ENCODE measurements around the gene PYY. TPM values are rescaled to one million over a fixed set of nuclear protein-coding genes. Genes with fewer than 3 reads are reported as not detected.

Gene PYY
- total RNA-seq, 4 donors from 2014 or later: not detected

DNA sequence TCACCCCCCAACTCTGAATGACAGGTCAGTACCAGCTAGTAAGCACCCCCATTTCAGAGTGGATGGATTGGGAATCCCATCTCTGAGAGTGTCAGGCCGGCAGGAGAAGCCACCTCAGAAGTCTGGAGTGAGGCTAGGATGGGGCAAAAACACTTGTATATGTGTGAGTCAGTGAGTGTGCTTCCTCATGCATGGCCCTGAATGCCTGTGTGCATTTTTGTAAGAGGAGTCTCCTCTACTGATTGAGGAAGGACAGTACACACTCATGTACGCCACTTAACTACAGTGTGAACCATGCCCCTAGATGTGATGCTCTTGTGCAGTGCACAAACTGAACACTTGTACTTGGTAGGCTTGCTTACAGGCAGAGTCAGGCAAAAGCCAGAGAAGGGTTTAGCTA lies 28.4 kb upstream of the PYY start:
- TF ChIP-seq, protein P1, sequence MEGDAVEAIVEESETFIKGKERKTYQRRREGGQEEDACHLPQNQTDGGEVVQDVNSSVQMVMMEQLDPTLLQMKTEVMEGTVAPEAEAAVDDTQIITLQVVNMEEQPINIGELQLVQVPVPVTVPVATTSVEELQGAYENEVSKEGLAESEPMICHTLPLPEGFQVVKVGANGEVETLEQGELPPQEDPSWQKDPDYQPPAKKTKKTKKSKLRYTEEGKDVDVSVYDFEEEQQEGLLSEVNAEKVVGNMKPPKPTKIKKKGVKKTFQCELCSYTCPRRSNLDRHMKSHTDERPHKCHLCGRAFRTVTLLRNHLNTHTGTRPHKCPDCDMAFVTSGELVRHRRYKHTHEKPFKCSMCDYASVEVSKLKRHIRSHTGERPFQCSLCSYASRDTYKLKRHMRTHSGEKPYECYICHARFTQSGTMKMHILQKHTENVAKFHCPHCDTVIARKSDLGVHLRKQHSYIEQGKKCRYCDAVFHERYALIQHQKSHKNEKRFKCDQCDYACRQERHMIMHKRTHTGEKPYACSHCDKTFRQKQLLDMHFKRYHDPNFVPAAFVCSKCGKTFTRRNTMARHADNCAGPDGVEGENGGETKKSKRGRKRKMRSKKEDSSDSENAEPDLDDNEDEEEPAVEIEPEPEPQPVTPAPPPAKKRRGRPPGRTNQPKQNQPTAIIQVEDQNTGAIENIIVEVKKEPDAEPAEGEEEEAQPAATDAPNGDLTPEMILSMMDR (IDR thresholded peaks at IDR 0.05): no peak
- TF ChIP-seq POLR2AphosphoS5 (IDR thresholded peaks at IDR 0.05) (no peak), POLR2A (IDR thresholded peaks at IDR 0.05) (no peak), EP300 (IDR thresholded peaks at IDR 0.05) (no peak)
- Histone ChIP-seq H3K36me3 (no peaks in the 10 kb centered on the region), H3K27me3 (peaks cover 50% of the 10 kb centered on the region), H3K4me3 (no peak overlapping the region), H3K27ac (no peak overlapping the region), H3K4me1 (peaks cover 10% of the 10 kb centered on the region), H3K9me3 (no peaks in the 10 kb centered on the region)
- no peak for DNase-seq (ENCODE audit: low spot score in 2 of 2)
- WGBS: 83% methylated on average over 2 of the region's 2 CpGs

DNA sequence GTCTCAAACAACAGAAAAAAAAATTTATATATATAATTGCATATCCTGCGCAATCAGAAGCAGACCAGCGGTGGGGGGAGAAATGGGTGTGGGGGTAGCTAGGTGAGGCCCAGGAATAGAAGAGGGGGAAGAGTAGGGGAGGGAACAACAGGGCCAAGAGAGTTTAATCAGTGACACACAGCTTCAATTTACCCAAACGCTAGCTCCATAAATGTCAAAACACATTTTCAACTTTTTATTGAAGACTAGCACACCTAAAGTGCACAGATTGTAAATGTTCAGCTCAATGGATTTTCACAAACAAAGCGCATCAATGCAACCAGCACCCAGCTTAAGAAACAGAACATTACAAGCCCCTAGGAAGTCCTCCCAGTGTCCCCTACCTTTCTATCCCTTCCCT lies 25.9 kb upstream of the PYY start:
- H3K9me3 ChIP-seq: no peaks in the 10 kb centered on the region
- no peak for DNase-seq (ENCODE audit: low spot score in 2 of 2)
- H3K36me3 ChIP-seq: no peaks in the 10 kb centered on the region
- peaks cover 10% of the 10 kb centered on the region for H3K4me1 ChIP-seq
- TF ChIP-seq EP300 (IDR thresholded peaks at IDR 0.05) (no peak), POLR2AphosphoS5 (IDR thresholded peaks at IDR 0.05) (no peak), POLR2A (IDR thresholded peaks at IDR 0.05) (no peak)
- TF ChIP-seq, protein P1 (IDR thresholded peaks at IDR 0.05): no peak
- no peak overlapping the region for H3K27ac ChIP-seq
- no peak overlapping the region for H3K4me3 ChIP-seq
- 85% methylated on average over 4 of the region's 4 CpGs for WGBS
- peaks cover 44% of the 10 kb centered on the region for H3K27me3 ChIP-seq

DNA sequence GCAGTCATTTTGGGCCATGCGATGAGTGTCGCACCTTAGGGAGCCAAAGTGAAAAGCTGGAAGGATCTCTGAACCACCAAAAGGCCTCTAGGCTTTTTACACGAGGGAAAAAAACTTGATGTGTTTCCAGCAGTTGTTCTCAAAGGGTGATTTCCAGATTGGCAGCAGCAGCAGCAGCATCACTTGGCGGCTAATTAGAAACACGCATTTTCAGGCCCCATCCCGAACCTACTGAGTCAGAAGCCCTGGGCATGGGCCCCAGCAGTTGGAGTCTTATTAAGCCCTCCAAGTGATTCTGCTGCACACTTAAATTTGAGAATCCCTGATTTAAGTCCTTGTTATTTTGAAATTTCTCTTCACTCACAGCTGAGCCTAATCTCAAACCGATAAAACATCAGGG lies 25.3 kb upstream of the PYY start:
- Histone ChIP-seq H3K27ac (no peak overlapping the region), H3K27me3 (peaks cover 42% of the 10 kb centered on the region)
- WGBS: 47% methylated on average over 7 of the region's 7 CpGs

DNA sequence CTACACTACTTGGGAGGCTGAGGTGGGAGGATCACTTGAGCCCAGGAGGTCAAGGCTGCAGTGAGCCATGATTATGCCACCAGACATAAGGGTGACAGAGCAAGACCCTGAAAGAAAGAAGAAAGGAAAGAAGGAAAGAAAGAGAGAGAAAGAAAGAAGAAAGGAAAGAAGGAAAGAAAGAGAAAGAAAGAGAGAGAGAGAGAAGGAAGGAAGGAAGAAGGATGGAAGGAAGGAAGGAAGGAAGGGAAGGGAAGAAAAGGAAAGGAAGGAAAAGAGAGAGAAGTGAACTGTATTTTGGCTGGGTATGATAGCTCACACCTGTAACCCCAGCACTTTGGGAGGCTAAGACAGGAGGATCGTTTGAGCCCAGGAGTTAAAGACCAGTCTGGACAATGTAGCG lies 24.3 kb upstream of the PYY start:
- Histone ChIP-seq H3K27me3 (peaks cover 39% of the 10 kb centered on the region), H3K4me1 (no peaks in the 10 kb centered on the region), H3K36me3 (no peaks in the 10 kb centered on the region), H3K27ac (no peak overlapping the region), H3K4me3 (no peak overlapping the region), H3K9me3 (no peaks in the 10 kb centered on the region)
- no peak for DNase-seq (ENCODE audit: low spot score in 2 of 2)
- 82% methylated on average over 2 of the region's 2 CpGs for WGBS
- TF ChIP-seq POLR2A (IDR thresholded peaks at IDR 0.05): no peak

More for the DNA sequence above, 25.3 kb upstream of the PYY start:
- H3K4me1 ChIP-seq: peaks cover 8% of the 10 kb centered on the region
- no peak overlapping the region for H3K4me3 ChIP-seq
- no peak for DNase-seq (ENCODE audit: low spot score in 2 of 2)
- H3K9me3 ChIP-seq: no peaks in the 10 kb centered on the region
- no peaks in the 10 kb centered on the region for H3K36me3 ChIP-seq
- TF ChIP-seq POLR2A (IDR thresholded peaks at IDR 0.05) (no peak), POLR2AphosphoS5 (IDR thresholded peaks at IDR 0.05) (no peak), EP300 (IDR thresholded peaks at IDR 0.05) (no peak)
- TF ChIP-seq, protein P1 (IDR thresholded peaks at IDR 0.05): no peak

DNA sequence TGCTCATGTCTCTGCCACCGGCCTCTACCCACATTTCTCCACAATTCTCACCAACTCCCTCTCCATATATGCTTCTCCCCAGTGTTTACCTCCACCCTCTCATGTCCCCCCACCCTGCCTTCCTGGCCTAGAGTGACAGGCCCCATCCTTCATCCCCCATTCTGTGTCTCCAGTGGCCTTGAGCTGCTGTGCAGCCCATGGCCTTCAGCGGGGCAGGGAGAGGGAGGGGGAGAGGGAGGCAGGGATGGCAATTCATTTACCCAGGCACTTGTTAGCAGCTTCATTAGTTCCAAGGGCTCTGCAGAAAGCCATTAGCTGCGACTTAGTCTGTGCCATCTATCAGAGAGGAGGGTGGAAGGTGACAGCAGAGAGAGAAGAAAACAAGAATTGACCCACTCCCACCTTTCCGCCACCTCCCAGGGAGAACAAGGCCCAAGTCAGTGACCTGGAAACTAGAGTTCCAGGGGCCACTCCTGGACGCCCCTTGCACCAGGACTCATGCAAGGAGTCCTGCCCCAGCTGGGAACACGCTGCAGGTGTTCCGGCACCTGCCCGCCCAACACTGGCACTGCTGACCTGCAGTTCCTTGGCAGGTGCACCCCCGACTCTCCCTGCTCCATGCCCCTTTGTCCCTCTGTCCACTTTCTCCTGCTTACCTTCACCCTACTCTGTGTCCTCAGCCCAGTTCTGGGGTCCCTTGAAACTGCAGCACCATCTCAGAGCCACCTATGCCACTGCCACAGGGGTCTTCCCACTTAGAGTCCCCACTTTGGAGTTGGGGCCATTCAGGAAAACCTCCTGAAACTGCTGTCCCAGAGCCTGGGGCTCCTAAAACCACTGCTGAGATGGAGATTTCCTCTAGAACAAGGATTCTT lies 23.5 kb upstream of the PYY start:
- Histone ChIP-seq H3K27ac (no peak overlapping the region), H3K36me3 (no peaks in the 10 kb centered on the region), H3K4me3 (no peak overlapping the region), H3K4me1 (no peaks in the 10 kb centered on the region), H3K9me3 (no peaks in the 10 kb centered on the region), H3K27me3 (peaks cover 30% of the 10 kb centered on the region)
- DNase-seq (ENCODE audit: low spot score in 2 of 2): no peak
- TF ChIP-seq EP300 (IDR thresholded peaks at IDR 0.05) (no peak), POLR2A (IDR thresholded peaks at IDR 0.05) (no peak), POLR2AphosphoS5 (IDR thresholded peaks at IDR 0.05) (no peak)
- TF ChIP-seq, protein P1 (IDR thresholded peaks at IDR 0.05): no peak
- 71% methylated on average over 9 of the region's 9 CpGs for WGBS

All from suprapubic skin (tissue), 4 donors.